ENCODE measurements around the gene SPATA19.

Gene SPATA19

DNA sequence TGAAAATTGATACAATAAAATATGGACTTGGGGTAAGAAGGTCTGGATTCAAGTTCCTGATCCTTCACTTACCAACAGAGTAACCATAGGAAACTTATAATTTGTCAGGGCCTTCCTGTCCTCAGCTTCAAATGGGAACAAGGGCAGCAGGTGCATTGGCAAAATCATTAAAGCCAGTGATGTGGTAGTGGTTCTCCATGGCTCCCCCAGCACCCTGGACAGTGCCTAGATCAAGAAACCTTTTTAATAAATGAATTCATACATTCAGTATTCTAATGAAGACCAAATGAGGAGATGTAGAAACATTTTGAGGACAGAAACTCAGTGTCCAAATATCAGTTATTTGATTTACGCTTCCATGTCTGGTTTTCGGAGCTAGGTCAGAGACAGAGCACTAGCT, 51.1 kb downstream of the SPATA19 start:
- no peak overlapping the region for H3K27ac Mint-ChIP-seq
- H3K4me3 Mint-ChIP-seq, result no peak overlapping the region
- H3K27me3 Mint-ChIP-seq, result peaks cover 26% of the 10 kb centered on the region
- H3K9me3 Mint-ChIP-seq (ENCODE audit: low read depth), result peaks cover 15% of the 10 kb centered on the region
- no peaks in the 10 kb centered on the region for H3K4me1 Mint-ChIP-seq (ENCODE audit: low read depth)
- H3K36me3 Mint-ChIP-seq, result peaks cover 3% of the 10 kb centered on the region

DNA sequence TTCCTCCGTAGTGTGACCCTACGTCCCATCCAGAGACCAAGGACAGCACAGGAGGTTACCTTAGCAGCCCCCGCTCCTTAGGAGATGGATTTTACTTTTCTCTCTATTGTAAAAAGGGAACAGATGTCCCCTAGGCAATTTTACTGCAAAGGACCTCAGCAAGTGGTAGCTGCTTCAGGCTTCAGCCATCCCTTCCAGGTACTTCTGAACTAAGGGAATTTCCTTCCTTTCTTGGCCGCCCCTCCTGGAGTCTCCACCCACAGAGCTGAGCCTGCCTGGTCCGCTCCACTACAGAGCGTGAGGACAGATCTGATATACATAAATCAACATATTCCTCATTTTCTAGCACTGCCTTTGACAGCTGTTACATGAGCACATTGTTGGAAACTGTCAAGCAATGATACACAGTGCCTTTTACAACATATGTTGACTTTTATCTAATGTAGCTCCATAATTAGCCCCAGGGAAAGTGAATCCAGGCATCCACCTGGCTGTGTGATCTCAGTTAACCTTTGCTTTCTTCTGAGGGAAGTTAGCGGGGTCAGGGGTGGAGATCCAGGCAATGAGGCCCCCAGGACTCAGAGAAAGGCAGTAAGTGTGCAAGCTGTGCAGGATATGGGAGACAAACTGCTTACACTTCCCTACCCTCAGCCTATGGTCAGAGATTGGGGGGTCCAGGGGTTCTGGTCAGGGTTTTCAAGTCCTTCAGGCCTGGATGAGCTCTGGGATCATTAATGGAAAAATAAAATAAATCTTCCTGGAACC, 51.9 kb downstream of the SPATA19 start:
- peaks cover 15% of the 10 kb centered on the region for H3K9me3 Mint-ChIP-seq (ENCODE audit: low read depth)
- peaks cover 32% of the 10 kb centered on the region for H3K27me3 Mint-ChIP-seq
- H3K4me1 Mint-ChIP-seq (ENCODE audit: low read depth), result no peaks in the 10 kb centered on the region
- peaks cover 3% of the 10 kb centered on the region for H3K36me3 Mint-ChIP-seq
- H3K27ac Mint-ChIP-seq, result no peak overlapping the region
- H3K4me3 Mint-ChIP-seq, result no peak overlapping the region

DNA sequence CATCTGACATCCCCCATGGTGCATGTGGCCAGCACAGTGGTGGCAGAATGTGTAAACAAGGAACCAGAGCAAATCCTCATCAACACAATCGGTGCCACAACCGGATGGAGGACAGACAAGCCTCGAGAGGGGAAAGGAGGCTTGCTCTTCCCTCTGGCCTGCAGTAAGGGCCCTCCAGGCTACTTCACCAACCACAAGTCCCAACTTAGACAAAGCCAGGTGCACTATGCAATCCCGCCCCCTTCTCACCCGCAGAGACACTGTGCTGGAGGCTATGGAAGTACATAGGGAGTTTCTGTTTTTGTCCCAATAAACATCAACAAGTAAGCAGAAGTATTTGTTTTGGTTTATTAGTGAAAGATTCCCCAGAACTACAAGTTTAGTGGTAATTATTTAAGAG, 54.3 kb downstream of the SPATA19 start:
- no peak overlapping the region for H3K27ac Mint-ChIP-seq
- peaks cover 42% of the 10 kb centered on the region for H3K27me3 Mint-ChIP-seq
- peaks cover 15% of the 10 kb centered on the region for H3K9me3 Mint-ChIP-seq (ENCODE audit: low read depth)
- peaks cover 6% of the 10 kb centered on the region for H3K4me1 Mint-ChIP-seq (ENCODE audit: low read depth)
- H3K4me3 Mint-ChIP-seq, result no peak overlapping the region
- H3K36me3 Mint-ChIP-seq, result peaks cover 3% of the 10 kb centered on the region

Measured in activated naive CD8-positive, alpha-beta T cell (primary cell).